ENCODE results near the gene DHX29.

Gene DHX29

DNA sequence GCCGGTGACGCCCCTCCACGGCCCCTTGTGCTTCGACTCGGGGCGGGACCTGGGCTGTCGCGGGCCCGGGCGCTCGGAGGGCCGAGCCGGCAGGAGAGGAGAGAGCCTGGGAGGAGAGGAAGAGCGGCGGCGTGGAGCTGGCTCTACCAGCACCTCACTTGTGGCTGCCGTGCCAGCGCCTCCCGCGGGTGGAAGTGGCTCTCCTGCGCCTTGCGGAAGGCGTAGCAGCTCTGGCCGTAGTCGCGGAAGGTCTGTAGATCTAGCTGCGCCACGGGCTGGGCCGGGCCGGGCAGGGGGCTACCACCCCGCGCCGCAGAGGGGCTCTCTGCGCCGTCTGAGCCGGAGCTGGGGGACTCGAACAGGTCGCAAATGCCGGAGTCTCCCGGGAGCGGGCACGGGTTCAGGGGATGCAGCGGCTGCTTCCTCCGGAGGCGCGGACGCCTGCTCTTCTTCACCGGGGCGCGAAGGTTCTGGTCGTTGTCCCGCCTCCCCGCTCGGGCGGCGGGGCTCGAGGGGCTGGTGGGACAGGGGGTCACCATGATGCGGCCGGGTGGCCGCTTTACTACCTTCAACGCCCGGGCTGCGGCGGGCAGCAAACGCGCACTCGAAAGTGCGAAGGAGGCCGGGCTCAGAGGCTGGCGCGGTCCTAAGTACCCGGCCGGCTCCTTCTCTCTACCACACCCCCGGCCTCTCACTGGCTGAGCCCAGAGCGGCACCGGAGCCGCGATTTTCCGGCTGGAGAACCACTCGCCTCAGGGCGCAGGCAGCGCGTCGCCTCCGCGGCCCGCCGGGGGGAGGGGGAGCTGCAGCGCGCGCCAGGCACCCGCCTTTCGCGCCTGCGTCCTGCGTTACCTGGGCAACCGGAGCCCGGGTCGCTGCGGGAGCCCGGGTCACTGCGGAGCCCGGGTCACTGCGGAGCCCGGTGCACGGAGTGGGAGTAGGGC, 74.2 kb downstream of the DHX29 start, which contains the start of gene CCNO:
Gene CCNO (minus strand): TSS at position 624 of the 944 bp plus-strand sequence. CDS start 85 bp downstream, at position 539.
- peak; percentile 62 for DNase-seq (ENCODE audit: low spot score)

DNA sequence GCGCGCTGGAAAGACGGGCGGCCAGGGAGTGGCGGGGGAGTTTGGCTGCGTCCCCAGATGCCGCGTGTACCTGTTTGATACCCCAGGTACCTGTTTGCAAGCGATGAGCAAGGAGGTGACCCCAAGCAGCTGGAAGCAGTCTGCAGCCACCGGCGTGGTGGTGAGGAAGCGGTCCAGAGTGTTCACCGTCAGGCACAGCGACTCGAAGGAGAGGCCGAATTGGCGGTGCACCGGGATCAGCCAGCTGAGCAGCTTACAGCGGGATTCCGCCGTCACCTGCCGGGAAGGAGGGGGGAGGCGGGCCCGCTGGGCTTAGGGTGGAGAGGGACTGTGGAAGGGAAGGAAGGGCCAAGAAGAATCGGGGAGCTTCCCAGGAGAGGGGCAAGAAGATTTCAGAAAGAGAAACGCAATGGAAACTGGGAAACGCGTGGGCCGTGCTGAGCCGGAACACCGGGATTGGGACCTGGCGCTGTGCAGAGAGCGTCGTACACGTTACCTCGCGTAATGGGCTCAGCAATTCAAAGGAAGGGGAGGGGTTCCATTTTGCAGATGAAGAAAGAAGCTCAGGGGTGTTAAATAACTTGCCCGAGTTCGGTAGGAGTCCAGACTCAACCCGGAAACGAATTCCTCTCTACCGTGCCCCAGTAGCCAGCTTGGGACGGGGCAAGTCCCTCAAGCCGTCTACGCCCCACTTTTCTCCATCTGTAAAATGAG, 75.1 kb downstream of the DHX29 start:
- DNase-seq (ENCODE audit: low spot score): no peak

- no peak for DNase-seq (ENCODE audit: low spot score)
Observed at GRCh38 chr5:55231919-55232270, 75.6 kb downstream of the DHX29 start.

- peak; percentile 52 for DNase-seq (ENCODE audit: low spot score)
Observed at GRCh38 chr5:55231029-55231918, 76.2 kb downstream of the DHX29 start.

GRCh38 chr5:55230086-55230629, 77.3 kb downstream of the DHX29 start:
- DNase-seq (ENCODE audit: low spot score): no peak

- no peak for DNase-seq (ENCODE audit: low spot score)
Observed at GRCh38 chr5:55227664-55228430, 79.6 kb downstream of the DHX29 start.

GRCh38 chr5:55226934-55227663, 80.4 kb downstream of the DHX29 start, which contains the start of gene MCIDAS:
TSS of gene MCIDAS (minus strand) at chr5:55227315. CDS start at chr5:55227138, 177 bp downstream.
- DNase-seq (ENCODE audit: low spot score): peak; percentile 53

GRCh38 chr5:55226027-55226933, 81.2 kb downstream of the DHX29 start:
- peak; percentile 83 for DNase-seq (ENCODE audit: low spot score)

DNA sequence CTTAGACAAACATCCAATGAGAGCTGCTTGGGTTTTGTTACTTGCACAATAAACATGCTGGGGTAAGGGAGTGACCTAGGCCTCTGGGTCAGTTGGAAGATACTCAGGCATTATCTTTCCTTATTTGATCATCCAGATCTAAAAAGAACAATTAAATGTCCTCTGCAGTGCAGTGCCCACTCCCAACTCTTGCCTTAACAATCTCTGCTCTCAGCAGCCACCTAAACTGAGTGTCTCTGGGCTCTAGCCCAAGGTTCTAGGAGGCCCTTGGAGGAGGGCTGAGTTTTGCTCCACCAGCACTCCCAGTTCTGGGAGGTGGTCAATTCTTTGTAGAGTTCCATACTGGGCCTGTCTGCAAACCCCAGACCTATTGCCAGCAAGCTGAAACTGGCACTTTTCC, 82.1 kb downstream of the DHX29 start:
- DNase-seq (ENCODE audit: low spot score): no peak

GRCh38 chr5:55223812-55224240, 83.7 kb downstream of the DHX29 start:
- no peak for DNase-seq (ENCODE audit: low spot score)

DNA sequence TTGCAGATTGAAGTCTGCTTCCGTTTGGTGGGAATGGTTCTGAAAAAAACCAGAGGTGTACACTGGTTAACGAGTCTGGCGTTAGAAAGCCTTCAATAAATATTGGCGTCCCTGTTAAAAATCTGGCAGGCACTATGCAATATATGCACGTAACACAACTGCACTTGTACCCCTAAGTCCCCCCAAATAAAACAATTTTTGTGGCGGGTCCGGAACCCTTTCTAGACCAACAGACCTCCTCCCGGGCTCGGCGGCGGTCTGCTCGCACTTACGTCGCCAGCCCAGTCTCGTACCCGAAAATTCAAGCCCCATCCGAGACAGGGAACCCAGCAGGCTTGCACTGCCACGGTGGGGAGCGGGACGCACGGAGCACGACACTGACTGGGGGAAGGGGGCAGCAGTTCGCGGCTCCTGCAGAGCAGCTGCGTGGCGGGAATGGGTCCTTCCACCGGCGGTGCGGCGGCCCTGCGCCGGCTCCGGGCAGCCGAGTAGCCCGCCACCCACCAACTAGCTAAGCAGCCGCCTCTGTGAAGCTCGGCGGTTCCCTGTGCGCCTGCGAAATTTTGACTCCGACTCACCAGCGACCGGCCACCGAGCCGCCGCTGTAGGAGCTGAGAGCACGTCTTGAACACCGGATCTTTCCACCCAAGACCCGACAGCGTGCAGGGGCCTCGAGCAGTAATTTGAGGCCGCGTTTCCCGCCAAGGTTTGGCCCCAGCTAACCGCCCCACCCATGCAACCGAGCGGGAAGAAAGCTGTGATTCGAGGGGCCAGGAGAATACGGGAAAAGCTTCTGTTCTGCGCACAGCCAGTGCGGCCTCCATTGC, 84.3 kb downstream of the DHX29 start:
- DNase-seq (ENCODE audit: low spot score): no peak

DNA sequence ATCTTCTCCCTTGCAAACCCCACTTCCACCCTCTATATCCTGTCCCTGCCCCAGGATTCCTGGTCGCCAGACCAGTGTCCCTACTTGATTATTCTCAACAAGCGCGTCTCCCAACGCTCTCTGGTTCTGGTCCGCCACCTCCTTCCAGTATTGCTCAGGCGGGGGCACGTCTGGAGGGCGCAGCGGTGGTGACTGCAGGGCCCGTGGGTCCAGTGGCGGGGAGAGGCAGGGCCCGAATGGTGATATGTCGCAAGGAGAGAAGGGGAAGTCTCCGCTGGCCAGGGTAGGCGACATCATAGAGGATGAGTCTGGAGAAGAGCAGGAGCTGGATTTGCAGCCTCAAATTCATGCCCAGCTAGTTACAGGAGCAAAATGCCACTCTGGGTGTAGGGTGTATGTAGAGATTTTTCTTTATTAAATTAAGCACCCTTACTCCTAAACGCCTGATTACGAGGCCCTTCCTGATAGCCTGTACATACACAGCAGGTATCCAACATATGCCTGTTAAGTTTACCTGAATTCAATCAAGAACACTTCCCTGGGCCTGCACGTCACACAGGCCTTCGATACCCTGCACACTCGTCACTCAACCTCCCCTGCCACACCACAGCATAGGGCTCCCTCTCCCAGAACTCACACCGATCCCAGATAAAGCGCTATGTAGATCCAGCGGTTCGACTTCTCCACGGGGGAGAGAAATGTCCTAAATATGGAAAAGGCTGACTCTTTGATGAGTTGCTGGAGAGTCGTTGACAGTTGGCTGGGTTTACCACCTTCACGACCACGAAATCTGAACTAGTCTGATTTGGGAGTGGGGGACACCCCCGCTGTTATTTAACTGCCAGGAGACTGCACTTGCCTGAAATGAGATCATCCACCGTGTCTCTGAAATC, 85.2 kb downstream of the DHX29 start:
- no peak for DNase-seq (ENCODE audit: low spot score)

DNA sequence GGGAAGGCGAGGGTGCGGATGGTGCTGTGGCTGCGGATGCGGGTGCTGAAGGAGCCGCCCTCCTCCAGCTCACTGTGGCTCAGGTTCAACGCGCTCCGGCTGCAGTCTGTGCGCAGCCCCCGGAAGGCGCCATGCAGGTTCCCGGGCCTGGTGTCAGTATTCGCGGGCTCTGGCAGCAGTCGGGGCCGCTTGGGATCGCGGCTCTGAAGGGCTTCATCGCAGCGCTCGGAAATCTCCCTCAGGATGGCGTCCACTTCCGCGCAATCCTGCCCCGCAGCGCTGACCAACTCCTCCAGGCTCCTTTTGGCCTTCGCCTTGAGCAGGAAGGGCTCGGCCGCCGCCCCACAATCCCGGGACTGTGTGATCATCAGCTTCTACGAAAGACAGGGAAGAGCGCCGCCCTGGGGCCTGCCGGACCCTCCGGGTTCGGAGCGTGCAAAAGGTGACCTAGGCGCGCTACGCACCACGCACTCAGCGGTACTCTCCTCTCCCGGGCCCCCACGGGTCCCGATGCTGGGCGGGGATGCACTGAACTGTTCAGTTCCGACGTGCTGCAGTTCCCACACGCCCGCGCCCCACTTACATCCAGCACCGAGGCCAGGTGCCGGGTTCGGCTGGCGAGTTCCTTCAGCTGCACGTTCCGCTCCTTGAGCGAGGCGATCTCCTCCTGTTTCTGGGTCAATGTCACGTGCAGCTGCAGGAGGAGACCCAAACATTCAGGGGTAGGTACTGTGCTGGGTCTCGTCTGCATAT, 86.9 kb downstream of the DHX29 start:
- no peak for DNase-seq (ENCODE audit: low spot score)

DNA sequence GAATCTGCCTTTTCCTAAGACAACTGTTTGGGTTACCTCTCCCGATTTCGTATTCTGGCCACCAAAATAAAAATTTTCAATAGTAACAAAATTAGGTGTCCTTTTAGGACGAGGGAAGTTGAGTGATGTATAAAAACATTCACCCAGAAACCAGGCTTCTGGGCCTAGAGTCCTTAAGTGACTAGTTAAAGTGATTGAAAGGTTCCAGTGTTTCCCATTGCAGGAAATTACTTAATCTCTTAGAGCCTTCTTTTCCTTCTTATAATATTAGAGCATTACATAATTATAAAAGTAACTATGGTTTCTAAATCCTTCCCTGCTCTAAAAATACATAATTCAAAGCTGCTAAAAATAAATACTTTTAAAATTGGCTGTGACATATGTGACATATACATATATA, 87.7 kb downstream of the DHX29 start:
- no peak for DNase-seq (ENCODE audit: low spot score)

GRCh38 chr5:55218967-55219366, 88.5 kb downstream of the DHX29 start:
- DNase-seq (ENCODE audit: low spot score): no peak
